HEK293 (cell line): ENCODE results near the gene BDKRB1.

Experiments used
- CTCF ChIA-PET: fragments of 350-600 bp; formaldehyde crosslinking; extraction: SDS; loops from one replicate; lab custom pipeline; 2021; ENCODE audit warnings: antibody characterized with exemption; lab: Yijun Ruan, JAX
- POLR2A ChIA-PET: fragments of 300-600 bp; formaldehyde crosslinking; extraction: SDS; loops from one replicate; lab custom pipeline; 2020; ENCODE audit warnings: antibody characterized with exemption, inconsistent platforms; lab: Yijun Ruan, JAX
- H3K27ac ChIP-seq: fragments of 200-500 bp; sonication (Bioruptor generic); 2 replicates; pipeline ENCODE4 v1.5.1; 2014; ENCODE audit warnings: low read depth, low read length, control low read depth, inconsistent platforms; ENCODE audit errors: extremely low read depth
- H3K36me3 ChIP-seq, 2 experiments: fragments of 200-500 bp in 1 of 2; sonication (Bioruptor generic) in 1 of 2; 1 replicate in 1 of 2; 2 replicates in 1 of 2; pipeline ENCODE4 v1.5.1; 2014 to 2017; ENCODE audit warnings: inconsistent platforms in 2 of 2, low read length in 2 of 2; ENCODE audit not compliant: control insufficient read depth in 2 of 2, insufficient read depth in 1 of 2
- H3K4me1 ChIP-seq: fragments of 200-500 bp; sonication (Bioruptor generic); 2 replicates; pipeline ENCODE4 v1.5.1; 2014; ENCODE audit warnings: mild to moderate bottlenecking, low read length, inconsistent platforms; ENCODE audit not compliant: control insufficient read depth, insufficient read depth
- H3K4me3 ChIP-seq: 2 replicates; pipeline ENCODE4 v1.5.1; 2011; ENCODE audit warnings: low read depth, mild to moderate bottlenecking, control low read depth, low read length, moderate library complexity
- H3K9me3 ChIP-seq: fragments of 200-500 bp; sonication (Bioruptor generic); 2 replicates; pipeline ENCODE4 v1.5.1; 2014; ENCODE audit warnings: low read depth, low read length, inconsistent platforms; ENCODE audit not compliant: control insufficient read depth, insufficient read depth
- EGR2 ChIP-seq: fragments of 450-650 bp; formaldehyde crosslinking; IDR thresholded peaks from 2 replicates; pipeline ENCODE4 v1.5.1; 2016; ENCODE audit warnings: low read depth, missing biosample characterization, missing genetic modification characterization
- HOXA7 ChIP-seq: sonication (generic); formaldehyde crosslinking; IDR thresholded peaks from 2 replicates; pipeline ENCODE4 v1.8.1; 2022; ENCODE audit warnings: missing genetic modification reagents, borderline replicate concordance
- HOXC10 ChIP-seq: sonication (generic); formaldehyde crosslinking; IDR thresholded peaks from 2 replicates; pipeline ENCODE4 v1.8.1; 2023; ENCODE audit warnings: mild to moderate bottlenecking, missing genetic modification reagents
- OVOL3 ChIP-seq: fragments of 450-650 bp; formaldehyde crosslinking; IDR thresholded peaks from 2 replicates; pipeline ENCODE4 v1.5.1; 2016; ENCODE audit warnings: missing biosample characterization, missing genetic modification characterization
- PRDM6 ChIP-seq: fragments of 450-650 bp; formaldehyde crosslinking; IDR thresholded peaks from 2 replicates; pipeline ENCODE4 v1.5.1; 2017; ENCODE audit warnings: missing biosample characterization, missing genetic modification characterization
- RBAK ChIP-seq: fragments of 450-650 bp; formaldehyde crosslinking; IDR thresholded peaks from 2 replicates; pipeline ENCODE4 v1.5.1; 2016; ENCODE audit warnings: missing biosample characterization, missing genetic modification characterization
- ZBTB11 ChIP-seq: fragments of 450-650 bp; formaldehyde crosslinking; conservative IDR thresholded peaks from 2 replicates; pipeline ENCODE4 v1.5.1; 2016; ENCODE audit warnings: low read depth, missing biosample characterization, missing genetic modification characterization
- ZBTB6 ChIP-seq: fragments of 450-650 bp; formaldehyde crosslinking; IDR thresholded peaks from 2 replicates; pipeline ENCODE4 v1.5.1; 2017; ENCODE audit warnings: missing biosample characterization, missing genetic modification characterization
- ZBTB7A ChIP-seq: fragments of 450-650 bp; formaldehyde crosslinking; IDR thresholded peaks from 2 replicates; pipeline ENCODE4 v1.5.1; 2016; ENCODE audit warnings: low read depth, missing biosample characterization, missing genetic modification characterization
- ZIC2 ChIP-seq: fragments of 450-650 bp; formaldehyde crosslinking; IDR thresholded peaks from 2 replicates; pipeline ENCODE4 v1.5.1; 2016; ENCODE audit warnings: missing biosample characterization, missing genetic modification characterization
- ZNF211 ChIP-seq: fragments of 450-650 bp; formaldehyde crosslinking; IDR thresholded peaks from 2 replicates; pipeline ENCODE4 v1.5.1; 2016; ENCODE audit warnings: low read depth, missing biosample characterization, missing genetic modification characterization
- ZNF274 ChIP-seq, 2 experiments: fragments of 200-500 bp in 1 of 2; fragments of 450-650 bp in 1 of 2; sonication (Bioruptor generic) in 1 of 2; formaldehyde crosslinking in 1 of 2; IDR thresholded peaks; 2 replicates each; pipeline versions ENCODE4 v1.5.1 to v1.6.1; 2014 to 2016; ENCODE audit warnings: borderline replicate concordance in 1 of 2, inconsistent platforms in 1 of 2, low read length in 1 of 2, missing biosample characterization in 1 of 2, missing genetic modification characterization in 1 of 2
- ZNF324 ChIP-seq: fragments of 450-650 bp; formaldehyde crosslinking; IDR thresholded peaks from 2 replicates; pipeline ENCODE4 v1.5.1; 2016; ENCODE audit warnings: missing biosample characterization, missing genetic modification characterization
- ZNF416 ChIP-seq: fragments of 450-650 bp; formaldehyde crosslinking; IDR thresholded peaks from 2 replicates; pipeline ENCODE4 v1.5.1; 2016; ENCODE audit warnings: missing biosample characterization, missing genetic modification characterization
- ZNF518A ChIP-seq: fragments of 450-650 bp; formaldehyde crosslinking; conservative IDR thresholded peaks from 2 replicates; pipeline ENCODE4 v1.5.1; 2016; ENCODE audit warnings: low read depth, missing biosample characterization, missing genetic modification characterization
- ZNF549 ChIP-seq: fragments of 450-650 bp; IDR thresholded peaks from 2 replicates; pipeline ENCODE4 v1.5.1; 2018; ENCODE audit warnings: missing biosample characterization, missing genetic modification characterization, mild to moderate bottlenecking, inconsistent platforms, moderate library complexity
- ZNF660 ChIP-seq: fragments of 450-650 bp; IDR thresholded peaks from 2 replicates; pipeline ENCODE4 v1.5.1; 2018; ENCODE audit warnings: missing biosample characterization, mild to moderate bottlenecking, missing genetic modification characterization
- ZNF843 ChIP-seq: fragments of 450-650 bp; formaldehyde crosslinking; IDR thresholded peaks from 2 replicates; pipeline ENCODE4 v1.5.1; 2016; ENCODE audit warnings: missing biosample characterization, missing genetic modification characterization
- ZSCAN4 ChIP-seq: fragments of 450-650 bp; formaldehyde crosslinking; IDR thresholded peaks from 2 replicates; pipeline ENCODE4 v1.5.1; 2017; ENCODE audit warnings: missing biosample characterization, missing genetic modification characterization

Gene BDKRB1

GRCh38 chr14:96303981-96304380 is 48.0 kb downstream of the BDKRB1 start (continued):
- no peak for TF ChIP-seq ZNF549 (tag by site-specific recombination)

- CTCF ChIA-PET: interaction anchor here (1.2 kb wide), 1 partner anchor 13 kb away, joined by 3 read pairs; no protein-coding TSS in a partner anchor
- H3K4me1 ChIP-seq: no peaks in the 10 kb centered on the region
- POLR2A ChIA-PET: no interaction called here
- TF ChIP-seq EGR2 (no peak), ZBTB7A (no peak), ZNF416 (no peak), ZIC2 (no peak)
- peaks cover 18 to 66% of the 10 kb centered on the region in 2 experiments for H3K36me3 ChIP-seq
- no peak overlapping the region for H3K4me3 ChIP-seq
- H3K27ac ChIP-seq: no peak overlapping the region
- no peaks in the 10 kb centered on the region for H3K9me3 ChIP-seq
Measured at GRCh38 chr14:96304956-96305355, 48.9 kb downstream of the BDKRB1 start.

- H3K4me1 ChIP-seq: no peaks in the 10 kb centered on the region
- no peak overlapping the region for H3K4me3 ChIP-seq
- ChIA-PET POLR2A (interaction anchor here (0.6 kb wide), 1 partner anchor 76 kb away, joined by 3 read pairs; no protein-coding TSS in a partner anchor), CTCF (interaction anchor here (0.7 to 1.8 kb wide), 4 partner anchors 9 to 207 kb away, joined by 3 to 5 read pairs (median 4); no protein-coding TSS in a partner anchor)
- H3K36me3 ChIP-seq: peaks cover 28 to 71% of the 10 kb centered on the region in 2 experiments
- TF ChIP-seq ZNF274 (IDR thresholded peaks at IDR 0.05; ENCODE audit: low read length) (no peak), ZNF274 (tag by site-specific recombination; IDR thresholded peaks at IDR 0.05; ENCODE audit: borderline replicate concordance) (no peak), ZNF843 (tag by site-specific recombination) (no peak), HOXA7 (no peak), ZNF660 (no peak), ZNF324 (tag by site-specific recombination) (no peak), HOXC10 (CRISPR knock-in tag) (no peak), RBAK (tag by site-specific recombination) (no peak), ZNF518A (tag by site-specific recombination) (no peak), OVOL3 (no peak), ZSCAN4 (no peak), ZNF211 (tag by site-specific recombination) (no peak), PRDM6 (tag by site-specific recombination) (no peak), ZBTB11 (tag by site-specific recombination) (no peak), ZBTB6 (no peak)
- no peak overlapping the region for H3K27ac ChIP-seq
- no peaks in the 10 kb centered on the region for H3K9me3 ChIP-seq
Measured at GRCh38 chr14:96307434-96307833, 51.4 kb downstream of the BDKRB1 start.
